Natural killer cell (primary cell): ENCODE measurements around the gene CALHM5. TPM values are rescaled to one million over a fixed set of nuclear protein-coding genes. Genes with fewer than 3 reads are reported as not detected.

Experiments used
- ATAC-seq, 3 donors: fragments of 150-1000 bp in 2 of 3; fragments of 200-7000 bp in 1 of 3; cut with Tn5 transposase; 1 replicate in 1 of 3; 2 replicates in 2 of 3; pipeline ENCODE4 v1.10.0; 2021; ENCODE audit warnings: mild to moderate bottlenecking in 2 of 3, moderate library complexity in 2 of 3
- DNase-seq, 2 donors: peaks; one replicate each; pipeline versions ENCODE4 v3.0.0 to v3.0.0-alpha.2; 2013 to 2021; ENCODE audit warnings: mixed read lengths in 1 of 2
- H3K27ac ChIP-seq: one replicate; pipeline ENCODE4 v1.5.1; 2013; ENCODE audit warnings: mild to moderate bottlenecking, low read length
- H3K27me3 ChIP-seq: one replicate; pipeline ENCODE4 v1.6.1; 2013; ENCODE audit warnings: low read length; ENCODE audit not compliant: control insufficient read depth, insufficient read depth
- H3K36me3 ChIP-seq: one replicate; pipeline ENCODE4 v1.6.1; 2013; ENCODE audit warnings: low read length; ENCODE audit not compliant: control insufficient read depth, insufficient read depth
- H3K4me1 ChIP-seq: one replicate; pipeline ENCODE4 v1.6.1; 2013; ENCODE audit warnings: low read length; ENCODE audit not compliant: control insufficient read depth, insufficient read depth
- H3K4me3 ChIP-seq: one replicate; pipeline ENCODE4 v1.5.1; 2013; ENCODE audit warnings: low read length
- H3K9me3 ChIP-seq: one replicate; pipeline ENCODE4 v1.6.1; 2013; ENCODE audit warnings: low read length; ENCODE audit not compliant: control insufficient read depth, insufficient read depth
- H3K27ac Mint-ChIP-seq, 2 donors: one replicate each; pipeline ENCODE4 v1.8.0; 2022; ENCODE audit warnings: mild to moderate bottlenecking in 2 of 2, mixed read lengths in 2 of 2, moderate library complexity in 1 of 2
- H3K27me3 Mint-ChIP-seq, 2 donors: one replicate each; pipeline ENCODE4 v1.8.0; 2022; ENCODE audit warnings: low read depth in 2 of 2, mixed read lengths in 2 of 2
- H3K36me3 Mint-ChIP-seq: one replicate; pipeline ENCODE4 v1.8.0; 2022; ENCODE audit warnings: mixed read lengths
- H3K4me1 Mint-ChIP-seq, 2 donors: one replicate each; pipeline ENCODE4 v1.8.0; 2022; ENCODE audit warnings: mixed read lengths in 2 of 2
- H3K4me3 Mint-ChIP-seq: one replicate; pipeline ENCODE4 v1.8.0; 2022; ENCODE audit warnings: mild to moderate bottlenecking, moderate library complexity, mixed read lengths
- H3K9me3 Mint-ChIP-seq, 2 donors: one replicate each; pipeline ENCODE4 v1.8.0; 2022; ENCODE audit warnings: mixed read lengths in 2 of 2
- WGBS: methylation state at CpG from one replicate; pipeline ENCODE4 v1.1.7; 2013; ENCODE audit warnings: missing lambda C conversion rate; ENCODE audit not compliant: insufficient coverage; 5-methylcytosine and 5-hydroxymethylcytosine counted together
- intact Hi-C: fragments of 100-400 bp; cut with micrococcal nuclease; formaldehyde crosslinking; loops from one replicate; pipeline ENCODE4 v1.14.2; 2022
- total RNA-seq, 4 donors: library from RNA; stranded (reverse); fragments of 120-200 nt in 1 of 4; gene quantifications; one replicate each; pipeline versions ENCODE4 v1.2.3 to v1.2.4, GENCODE V29; 2013 to 2022
- TF ChIP-seq, protein P1 (sequence below): fragments of 200-600 bp; IDR thresholded peaks from one replicate; pipeline ENCODE4 v1.8.0; 2022; ENCODE audit warnings: antibody characterized with exemption

Gene CALHM5
- total RNA-seq, 3 donors from 2014 or later (not counting 1 experiment from before 2014, with no cell fraction given), result 0.05 TPM; not detected in 1

- Histone ChIP-seq H3K36me3 (no peaks in the 10 kb centered on the region), H3K9me3 (no peaks in the 10 kb centered on the region), H3K27me3 (peaks cover 8% of the 10 kb centered on the region), H3K4me3 (no peak overlapping the region), H3K4me1 (peaks cover 12% of the 10 kb centered on the region), H3K27ac (no peak overlapping the region)
- Mint-ChIP-seq H3K4me3 (no peak overlapping the region), H3K27me3 (peaks cover 22 to 30% of the 10 kb centered on the region in 2 donors), H3K27ac (no peak overlapping the region), H3K9me3 (no peaks in the 10 kb centered on the region), H3K4me1 (peaks cover 27 to 31% of the 10 kb centered on the region in 2 donors), H3K36me3 (no peaks in the 10 kb centered on the region)
- ATAC-seq (no peak), DNase-seq (no peak)
- intact Hi-C loops, result no loop called here
- TF ChIP-seq, protein P1, sequence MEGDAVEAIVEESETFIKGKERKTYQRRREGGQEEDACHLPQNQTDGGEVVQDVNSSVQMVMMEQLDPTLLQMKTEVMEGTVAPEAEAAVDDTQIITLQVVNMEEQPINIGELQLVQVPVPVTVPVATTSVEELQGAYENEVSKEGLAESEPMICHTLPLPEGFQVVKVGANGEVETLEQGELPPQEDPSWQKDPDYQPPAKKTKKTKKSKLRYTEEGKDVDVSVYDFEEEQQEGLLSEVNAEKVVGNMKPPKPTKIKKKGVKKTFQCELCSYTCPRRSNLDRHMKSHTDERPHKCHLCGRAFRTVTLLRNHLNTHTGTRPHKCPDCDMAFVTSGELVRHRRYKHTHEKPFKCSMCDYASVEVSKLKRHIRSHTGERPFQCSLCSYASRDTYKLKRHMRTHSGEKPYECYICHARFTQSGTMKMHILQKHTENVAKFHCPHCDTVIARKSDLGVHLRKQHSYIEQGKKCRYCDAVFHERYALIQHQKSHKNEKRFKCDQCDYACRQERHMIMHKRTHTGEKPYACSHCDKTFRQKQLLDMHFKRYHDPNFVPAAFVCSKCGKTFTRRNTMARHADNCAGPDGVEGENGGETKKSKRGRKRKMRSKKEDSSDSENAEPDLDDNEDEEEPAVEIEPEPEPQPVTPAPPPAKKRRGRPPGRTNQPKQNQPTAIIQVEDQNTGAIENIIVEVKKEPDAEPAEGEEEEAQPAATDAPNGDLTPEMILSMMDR, result no peak
Observed at GRCh38 chr6:116568111-116568510, 56.7 kb downstream of the CALHM5 start.

DNA sequence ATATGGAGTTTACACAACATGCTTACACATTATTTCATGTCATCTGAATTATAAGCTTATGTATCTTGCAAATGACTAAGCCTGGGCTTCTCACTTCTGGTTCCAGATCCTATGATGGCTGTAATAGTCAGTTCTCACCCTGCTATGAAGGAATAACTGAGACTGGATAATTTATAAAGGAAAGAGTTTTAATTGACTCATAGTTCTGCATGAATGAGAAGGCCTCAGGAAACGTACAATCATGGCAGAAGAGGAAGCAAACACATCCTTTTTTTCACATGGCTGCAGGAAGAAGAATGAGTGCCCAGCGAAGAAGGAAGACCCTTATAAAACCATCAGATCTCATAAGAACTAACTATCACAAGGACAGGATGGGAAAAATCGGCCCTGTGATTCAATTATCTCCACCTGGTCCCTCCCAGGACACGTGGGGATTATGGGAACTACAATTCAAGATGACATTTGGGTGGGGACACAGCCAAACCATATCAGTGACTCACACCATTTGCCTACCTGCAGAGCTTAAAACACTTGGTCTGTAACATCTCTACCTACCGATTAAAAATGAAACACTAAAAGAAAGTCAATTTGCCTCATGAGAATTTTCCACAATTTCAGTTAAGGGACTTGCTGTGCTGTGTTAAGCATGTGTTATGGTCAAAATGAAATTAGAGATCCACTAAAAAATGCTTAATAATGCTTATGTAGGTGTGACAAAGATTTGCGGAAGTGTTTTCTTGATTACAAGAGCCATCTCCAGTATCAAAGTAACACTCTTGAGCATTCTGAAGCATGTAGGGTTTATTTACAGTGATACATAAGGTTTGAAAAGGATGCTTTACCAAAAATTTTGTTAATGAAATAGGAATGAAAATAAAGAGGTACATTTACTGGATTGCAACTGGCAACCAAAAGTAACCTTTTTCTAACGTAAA lies 57.6 kb downstream of the CALHM5 start:
- intact Hi-C loops, result no loop called here
- Histone ChIP-seq H3K27ac (no peak overlapping the region), H3K4me1 (peaks cover 12% of the 10 kb centered on the region), H3K27me3 (peaks cover 2% of the 10 kb centered on the region), H3K36me3 (peaks cover 2% of the 10 kb centered on the region), H3K9me3 (no peaks in the 10 kb centered on the region), H3K4me3 (no peak overlapping the region)
- no peaks in the 10 kb centered on the region for H3K36me3 Mint-ChIP-seq
- 41% methylated on average over 6 of the region's 7 CpGs for WGBS
- no peak overlapping the region for H3K27ac Mint-ChIP-seq
- H3K9me3 Mint-ChIP-seq, result no peaks in the 10 kb centered on the region
- TF ChIP-seq, protein P1, result no peak
- H3K27me3 Mint-ChIP-seq, result peaks cover 18 to 22% of the 10 kb centered on the region in 2 donors
- peaks cover 37 to 41% of the 10 kb centered on the region in 2 donors for H3K4me1 Mint-ChIP-seq
- DNase-seq (no peak), ATAC-seq (no peak)
- peak overlapping the region; percentile 21 for H3K4me3 Mint-ChIP-seq

- H3K9me3 ChIP-seq, result no peaks in the 10 kb centered on the region
- H3K4me3 Mint-ChIP-seq, result peak within 1 kb of the TSS; percentile 98
- no peaks in the 10 kb centered on the region for H3K9me3 Mint-ChIP-seq
- DNase-seq (peak; percentile 96 to 99), ATAC-seq (peak; percentile 91 to 99 (median 92))
- H3K27ac Mint-ChIP-seq, result peak within 1 kb of the TSS; percentile 99
- H3K27ac ChIP-seq, result peak within 1 kb of the TSS; percentile 88
- H3K36me3 ChIP-seq, result peaks cover 12% of the 10 kb centered on the region
- intact Hi-C loops, result loop anchor here (1.0 to 5.0 kb wide), 6 partner anchors 35 to 470 kb away; partner anchors contain the start of genes KPNA5, NT5DC1, TSPYL1 and TSPYL4
- H3K4me3 ChIP-seq, result peak within 1 kb of the TSS; percentile 66
- no peaks in the 10 kb centered on the region for H3K36me3 Mint-ChIP-seq
- H3K27me3 ChIP-seq, result no peaks in the 10 kb centered on the region
- TF ChIP-seq, protein P1, result no peak
- peaks cover 43 to 44% of the 10 kb centered on the region in 2 donors for H3K4me1 Mint-ChIP-seq
- peaks cover 5 to 10% of the 10 kb centered on the region in 2 donors for H3K27me3 Mint-ChIP-seq
- under 1% methylated on average over 62 of the region's 62 CpGs for WGBS
- H3K4me1 ChIP-seq, result peaks cover 4% of the 10 kb centered on the region
Observed at GRCh38 chr6:116570856-116571682, 59.6 kb downstream of the CALHM5 start, which contains the start of gene RWDD1. TSS of gene RWDD1 (plus strand) at chr6:116571504. CDS start at chr6:116571583, 79 bp downstream.
